ENCODE measurements around the gene POLR2J. TPM values are rescaled to one million over a fixed set of nuclear protein-coding genes. Genes with fewer than 3 reads are reported as not detected.
A peak's percentile ranks its signal among the peaks of the same experiment; 100 is the strongest.

Gene POLR2J
- total RNA-seq, 4 donors from 2014 or later: 16.8 to 36.0 (median 22.5) TPM

DNA sequence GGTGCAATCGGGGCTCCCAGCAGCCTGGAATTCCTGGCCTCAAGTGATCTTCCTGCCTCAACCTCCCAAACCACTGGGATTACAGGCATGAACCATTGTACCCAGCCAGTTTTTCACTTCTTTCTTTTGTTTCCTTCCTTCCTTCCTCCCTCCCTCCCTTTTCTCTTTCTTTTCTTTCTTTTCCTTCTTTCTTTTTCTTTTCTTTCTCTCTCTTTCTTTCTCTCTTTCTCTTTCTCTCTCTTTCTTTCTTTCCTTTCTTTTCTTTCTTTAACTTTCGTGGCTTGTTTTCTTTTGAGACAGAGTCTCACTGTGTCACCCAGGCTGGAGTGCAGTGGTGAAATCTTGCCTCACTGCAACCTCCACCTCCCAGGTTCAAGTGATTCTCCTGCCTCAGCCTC is 33.0 kb downstream of the POLR2J start:
- H3K27ac ChIP-seq: no peak overlapping the region
- H3K36me3 ChIP-seq: peaks cover 0 to 37% (median 0%) of the 10 kb centered on the region in 3 donors
- intact Hi-C loops (cut with DNase I): no loop called here
- DNase-seq: no peak
- TF ChIP-seq CTCF (IDR thresholded peaks at IDR 0.05) (no peak), POLR2A (IDR thresholded peaks at IDR 0.05) (no peak)
- peaks cover 0 to 2% (median 0%) of the 10 kb centered on the region in 3 donors for H3K4me1 ChIP-seq
- H3K4me3 ChIP-seq: no peak overlapping the region
- no peaks in the 10 kb centered on the region for H3K27me3 ChIP-seq
- H3K9me3 ChIP-seq: no peaks in the 10 kb centered on the region
- 94 to 100% methylated on average over 2 of the region's 2 CpGs for WGBS, 2 donors

DNA sequence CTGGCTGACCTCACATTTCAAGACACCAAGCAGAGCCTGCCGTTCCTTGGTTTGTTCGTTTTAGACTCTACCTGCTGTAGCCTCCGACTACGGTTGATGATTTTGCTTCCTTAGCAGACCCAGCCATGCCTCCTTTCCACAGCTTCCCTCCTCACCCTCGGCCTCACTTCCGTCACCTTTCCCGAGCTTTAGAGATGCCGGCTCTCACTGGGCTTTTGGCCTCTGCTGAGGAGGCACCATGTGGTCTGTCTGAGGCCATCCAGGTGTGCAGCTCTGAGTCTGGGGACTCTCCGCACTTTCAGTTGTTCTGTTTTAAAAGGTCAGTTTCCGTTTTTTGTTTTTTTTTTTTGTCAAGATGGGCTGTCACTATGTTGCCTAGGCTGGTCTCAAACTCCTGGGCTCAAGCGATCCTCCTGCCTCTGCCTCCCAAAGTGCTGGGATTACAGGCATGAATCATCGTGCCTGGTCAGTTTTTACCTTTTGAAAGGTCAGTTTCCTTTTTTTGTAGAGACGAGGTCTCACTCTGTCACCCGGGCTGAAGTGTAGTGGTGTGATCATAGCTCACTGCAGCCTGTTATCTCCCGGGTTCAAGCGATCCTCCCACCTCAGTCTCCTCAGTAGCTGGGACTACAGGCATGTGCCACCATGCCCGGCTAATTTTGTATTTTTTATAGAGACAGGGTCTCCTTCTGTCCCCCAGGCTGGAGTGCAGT is 33.6 kb downstream of the POLR2J start:
- Histone ChIP-seq H3K4me1 (peaks cover 0 to 8% (median 0%) of the 10 kb centered on the region in 3 donors), H3K9me3 (no peaks in the 10 kb centered on the region), H3K4me3 (no peak overlapping the region), H3K27me3 (no peaks in the 10 kb centered on the region), H3K36me3 (peaks cover 0 to 37% (median 0%) of the 10 kb centered on the region in 3 donors), H3K27ac (no peak overlapping the region)
- WGBS, 2 donors: 83 to 85% methylated on average over 17 of the region's 17 CpGs
- TF ChIP-seq CTCF (IDR thresholded peaks at IDR 0.05) (no peak), POLR2A (IDR thresholded peaks at IDR 0.05) (no peak)
- DNase-seq: no peak
- intact Hi-C loops (cut with DNase I): no loop called here

DNA sequence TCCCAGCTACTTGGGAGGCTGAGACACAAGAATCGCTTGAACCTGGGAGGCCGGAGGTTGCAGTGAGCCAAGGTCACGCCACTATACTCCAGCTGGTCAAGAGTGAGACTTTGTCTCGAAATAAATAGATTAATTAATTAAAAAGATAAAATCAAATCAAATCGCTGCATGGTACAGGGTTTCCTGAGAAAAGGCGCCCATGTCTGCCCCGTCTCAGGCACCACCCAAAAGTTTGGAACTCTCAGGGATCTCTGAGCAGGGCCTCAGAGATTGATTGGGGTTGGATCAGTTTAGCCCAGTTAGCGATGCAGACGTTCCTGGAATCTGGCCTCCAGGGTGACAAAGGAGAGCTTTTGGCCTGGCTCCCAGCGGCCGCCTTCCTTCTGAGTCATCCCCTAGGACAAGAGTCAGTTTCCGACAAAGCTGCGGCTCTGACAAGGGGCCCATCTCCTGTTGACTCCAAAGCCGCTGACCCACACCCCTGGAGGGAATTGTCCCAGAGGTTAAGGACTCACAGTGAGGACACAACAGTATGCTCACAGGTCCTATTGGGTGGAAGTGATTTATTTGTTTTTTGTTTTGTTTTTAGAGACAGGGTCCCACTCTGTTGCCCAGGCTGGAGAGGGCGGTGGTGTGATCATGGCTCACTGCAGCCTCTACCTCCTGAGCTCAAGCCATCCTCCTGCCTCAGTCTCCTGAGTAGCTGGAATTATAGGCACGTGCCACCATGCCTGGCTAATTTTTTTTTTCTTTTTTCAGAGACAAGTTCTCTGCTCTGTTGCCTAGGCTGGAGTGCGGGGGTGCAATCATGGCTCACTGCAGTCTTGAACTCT is 38.5 kb downstream of the POLR2J start:
- peak overlapping the region in 1 of 4 donors; percentile 13 for H3K27ac ChIP-seq
- no peak for DNase-seq
- H3K4me3 ChIP-seq: no peak overlapping the region
- 53 to 77% methylated on average over 12 to 16 of the region's 17 CpGs for WGBS, 2 donors
- H3K9me3 ChIP-seq: no peaks in the 10 kb centered on the region
- no peaks in the 10 kb centered on the region for H3K27me3 ChIP-seq
- intact Hi-C loops (cut with DNase I): no loop called here
- peaks cover 0 to 20% (median 0%) of the 10 kb centered on the region in 3 donors for H3K36me3 ChIP-seq
- no peak for TF ChIP-seq CTCF (IDR thresholded peaks at IDR 0.05)
- no peak for TF ChIP-seq POLR2A (IDR thresholded peaks at IDR 0.05)
- H3K4me1 ChIP-seq: peaks cover 0 to 14% (median 0%) of the 10 kb centered on the region in 3 donors

- TF ChIP-seq POLR2A (IDR thresholded peaks at IDR 0.05) (no peak), CTCF (IDR thresholded peaks at IDR 0.05) (no peak)
- peaks cover 0 to 48% (median 18%) of the 10 kb centered on the region in 3 donors for H3K4me1 ChIP-seq
- H3K4me3 ChIP-seq: no peak overlapping the region
- intact Hi-C loops (cut with DNase I): no loop called here
- H3K27ac ChIP-seq: no peak overlapping the region
- 86 to 95% methylated on average over 9 to 10 of the region's 10 CpGs for WGBS, 2 donors
- DNase-seq: no peak
- no peaks in the 10 kb centered on the region for H3K27me3 ChIP-seq
- H3K9me3 ChIP-seq: no peaks in the 10 kb centered on the region
- peaks cover 0 to 6% (median 0%) of the 10 kb centered on the region in 3 donors for H3K36me3 ChIP-seq
These were observed 42.6 kb downstream of the POLR2J start for GRCh38 chr7:102436118-102436517.

- H3K4me3 ChIP-seq: peak overlapping the region; percentile 61 to 84 (median 68)
- H3K27ac ChIP-seq: peak overlapping the region; percentile 17 to 80 (median 51)
- DNase-seq: no peak
- WGBS, 2 donors: 24 to 31% methylated on average over 8 to 9 of the region's 9 CpGs
- H3K4me1 ChIP-seq: peaks cover 0 to 44% (median 24%) of the 10 kb centered on the region in 3 donors
- no peaks in the 10 kb centered on the region for H3K9me3 ChIP-seq
- intact Hi-C loops (cut with DNase I): no loop called here
- no peaks in the 10 kb centered on the region for H3K27me3 ChIP-seq
- TF ChIP-seq CTCF (IDR thresholded peaks at IDR 0.05) (no peak), POLR2A (IDR thresholded peaks at IDR 0.05) (no peak)
- peaks cover 0 to 6% (median 0%) of the 10 kb centered on the region in 3 donors for H3K36me3 ChIP-seq
These were observed 44.7 kb downstream of the POLR2J start for GRCh38 chr7:102434039-102434486.
